SK-N-MC (cell line): ENCODE data around the gene FOXA3.

Experiments used
- DNase-seq: peaks from one replicate; pipeline ENCODE4 v3.0.0-alpha.2; 2011; ENCODE audit warnings: low read depth, low spot score
- H3K27ac ChIP-seq: fragments of 200-600 bp; sonication (generic); 2 replicates; pipeline ENCODE4 v1.5.1; 2016; ENCODE audit warnings: mixed run types
- H3K36me3 ChIP-seq: fragments of 200-600 bp; sonication (generic); 2 replicates; pipeline ENCODE4 v1.6.1; 2017; ENCODE audit warnings: antibody characterized with exemption, low read length, mixed read lengths; ENCODE audit not compliant: insufficient read depth
- H3K4me3 ChIP-seq: fragments of 200-600 bp; sonication (generic); 2 replicates; pipeline ENCODE4 v1.5.1; 2016
- H3K9ac ChIP-seq: fragments of 200-600 bp; sonication (generic); 2 replicates; pipeline ENCODE4 v1.8.0; 2017; ENCODE audit warnings: mixed run types, mixed read lengths; ENCODE audit not compliant: insufficient read length
- H3K9me3 ChIP-seq: fragments of 200-600 bp; sonication (generic); 2 replicates; pipeline ENCODE4 v1.6.1; 2017; ENCODE audit warnings: low read depth, mild to moderate bottlenecking, antibody characterized with exemption, low read length, moderate library complexity, mixed read lengths
- EZH2 ChIP-seq: fragments of 200-600 bp; sonication (generic); IDR thresholded peaks from one replicate; pipeline ENCODE4 v1.6.1; 2017; ENCODE audit warnings: antibody characterized with exemption
- FOXP2 ChIP-seq: optimal IDR thresholded peaks from 2 replicates; pipeline ENCODE3; 2011; ENCODE audit warnings: mild to moderate bottlenecking, moderate library complexity; ENCODE audit not compliant: insufficient read depth; ENCODE audit errors: extremely low read length, control extremely low read depth
- POLR2AphosphoS5 ChIP-seq: IDR thresholded peaks from 2 replicates; pipeline ENCODE4 v1.6.1; 2012; ENCODE audit warnings: mild to moderate bottlenecking, low read depth, low read length, borderline replicate concordance

FOXA3 gene

DNA sequence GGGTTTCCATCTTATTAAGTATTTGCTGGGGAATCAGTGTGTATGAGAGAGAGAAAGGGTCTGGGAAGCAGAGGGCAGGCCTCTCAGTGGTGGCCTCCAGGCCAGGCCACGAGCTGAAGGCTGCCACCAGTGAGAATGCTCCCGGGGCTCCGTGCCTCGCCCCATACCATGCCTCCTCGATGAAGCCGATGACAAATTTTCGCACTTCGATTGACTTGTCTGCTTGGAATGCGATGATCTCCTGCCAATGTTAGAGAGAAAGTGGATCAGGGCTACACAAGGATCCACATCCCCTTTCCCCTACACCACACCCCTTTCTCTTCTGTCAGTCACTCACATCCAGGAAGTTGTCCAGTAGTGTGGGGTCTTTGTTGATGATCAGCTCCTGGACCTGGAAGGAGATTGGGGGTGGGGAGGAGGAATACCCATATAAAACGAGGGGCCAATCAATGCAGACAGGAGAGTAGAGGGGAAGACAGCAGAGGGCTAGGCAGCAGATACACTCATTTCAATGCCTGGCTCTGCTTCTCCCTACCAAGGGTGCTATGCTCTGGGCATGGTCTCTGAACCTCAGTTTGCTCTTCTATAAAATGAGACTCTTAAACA is 11.9 kb upstream of the FOXA3 start:
- H3K9ac ChIP-seq: no peak overlapping the region
- H3K36me3 ChIP-seq: peaks cover 57% of the 10 kb centered on the region
- no peak overlapping the region for H3K27ac ChIP-seq
- H3K9me3 ChIP-seq: no peaks in the 10 kb centered on the region
- TF ChIP-seq POLR2AphosphoS5 (no peak), EZH2 (no peak), FOXP2 (no peak)
- H3K4me3 ChIP-seq: no peak overlapping the region
- no peak for DNase-seq

DNA sequence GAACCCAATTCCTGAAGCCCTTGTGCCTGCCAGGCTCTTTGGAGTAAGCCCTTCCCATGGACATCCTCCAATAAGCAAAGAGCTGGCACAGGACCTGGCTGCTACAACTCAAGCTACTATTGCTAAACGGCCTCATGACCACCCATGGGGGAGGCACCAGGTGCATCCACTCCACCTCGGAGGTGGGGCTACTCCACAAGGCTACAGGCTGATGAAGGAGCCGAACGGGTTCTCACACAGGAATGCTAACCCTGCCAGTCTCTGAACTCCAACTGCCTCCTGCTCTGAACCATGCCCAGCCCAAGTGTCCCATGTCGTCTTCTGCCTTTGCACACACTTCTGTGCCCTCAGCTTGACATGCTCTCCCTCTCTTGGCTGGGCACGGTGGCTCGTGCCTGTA is 11.1 kb upstream of the FOXA3 start:
- TF ChIP-seq FOXP2 (no peak), POLR2AphosphoS5 (no peak), EZH2 (no peak)
- Histone ChIP-seq H3K4me3 (no peak overlapping the region), H3K9me3 (no peaks in the 10 kb centered on the region), H3K27ac (no peak overlapping the region), H3K9ac (no peak overlapping the region), H3K36me3 (peaks cover 50% of the 10 kb centered on the region)
- no peak for DNase-seq

- no peak overlapping the region for H3K4me3 ChIP-seq
- no peak for DNase-seq
- peaks cover 43% of the 10 kb centered on the region for H3K36me3 ChIP-seq
- H3K9me3 ChIP-seq: no peaks in the 10 kb centered on the region
- TF ChIP-seq FOXP2: no peak
- no peak for TF ChIP-seq EZH2
- no peak for TF ChIP-seq POLR2AphosphoS5
- no peak overlapping the region for H3K27ac ChIP-seq
- no peak overlapping the region for H3K9ac ChIP-seq
Observed at GRCh38 chr19:45854167-45854778, 9.9 kb upstream of the FOXA3 start.

GRCh38 chr19:45860359-45861259 is 3.5 kb upstream of the FOXA3 start:
- no peak for DNase-seq
- Histone ChIP-seq H3K9ac (no peak overlapping the region), H3K4me3 (no peak overlapping the region), H3K9me3 (no peaks in the 10 kb centered on the region), H3K36me3 (peaks cover 17% of the 10 kb centered on the region), H3K27ac (no peak overlapping the region)
- TF ChIP-seq FOXP2 (no peak), EZH2 (no peak), POLR2AphosphoS5 (no peak)

GRCh38 chr19:45862271-45862563 is 1.9 kb upstream of the FOXA3 start:
- H3K36me3 ChIP-seq: peaks cover 17% of the 10 kb centered on the region
- TF ChIP-seq EZH2 (no peak), FOXP2 (no peak), POLR2AphosphoS5 (no peak)
- peak overlapping the region; percentile 69 for H3K27ac ChIP-seq

GRCh38 chr19:45862564-45863334 is 1.4 kb upstream of the FOXA3 start, which contains the start of gene SYMPK:
TSS of gene SYMPK (minus strand) at chr19:45863147. CDS start at chr19:45854495, 8,652 bp downstream.
- Histone ChIP-seq H3K4me3 (peak within 1 kb of the TSS; percentile 96), H3K9me3 (no peaks in the 10 kb centered on the region), H3K27ac (peak within 1 kb of the TSS; percentile 69), H3K36me3 (peaks cover 17% of the 10 kb centered on the region), H3K9ac (peak within 1 kb of the TSS; percentile 77)
- peak; percentile 79 for TF ChIP-seq POLR2AphosphoS5
- no peak for TF ChIP-seq EZH2
- peak; percentile 54 for TF ChIP-seq FOXP2
- peak; percentile 89 for DNase-seq

More at GRCh38 chr19:45862271-45862563, 1.9 kb upstream of the FOXA3 start:
- DNase-seq: no peak
- Histone ChIP-seq H3K4me3 (peak overlapping the region; percentile 96), H3K9ac (peak overlapping the region; percentile 77), H3K9me3 (no peaks in the 10 kb centered on the region)

DNA sequence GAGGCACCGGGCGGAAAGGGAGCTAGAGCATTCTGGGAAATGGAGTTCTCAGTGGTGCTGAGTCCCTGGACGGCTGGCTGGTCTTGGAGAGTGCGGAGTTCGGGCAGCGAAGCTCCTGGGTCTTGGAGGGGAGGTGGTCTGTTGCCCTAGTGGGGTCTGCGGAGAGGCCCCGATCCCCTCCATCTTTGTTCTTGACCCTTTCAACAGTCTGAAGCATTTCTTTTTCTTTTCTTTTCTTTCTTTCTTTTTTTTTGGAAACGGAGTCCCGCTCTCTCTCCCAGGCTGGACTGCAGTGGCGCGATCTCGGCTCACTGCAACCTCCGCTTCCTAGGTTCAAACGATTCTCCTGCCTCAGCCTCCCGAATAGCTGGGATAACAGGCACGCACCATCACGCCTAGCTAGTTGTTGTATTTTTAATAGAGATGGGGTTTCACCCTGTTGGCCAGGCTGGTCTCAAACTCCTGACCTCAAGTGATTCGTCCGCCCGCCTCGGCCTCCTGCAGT is 739 bp upstream of the FOXA3 start:
- Histone ChIP-seq H3K27ac (no peak overlapping the region), H3K4me3 (peak overlapping the region; percentile 96), H3K9me3 (no peaks in the 10 kb centered on the region), H3K9ac (peak overlapping the region; percentile 38), H3K36me3 (peaks cover 17% of the 10 kb centered on the region)
- TF ChIP-seq EZH2 (no peak), FOXP2 (no peak), POLR2AphosphoS5 (no peak)
- DNase-seq: no peak
